Measurements from ENCODE around the gene LTBR.

DNA sequence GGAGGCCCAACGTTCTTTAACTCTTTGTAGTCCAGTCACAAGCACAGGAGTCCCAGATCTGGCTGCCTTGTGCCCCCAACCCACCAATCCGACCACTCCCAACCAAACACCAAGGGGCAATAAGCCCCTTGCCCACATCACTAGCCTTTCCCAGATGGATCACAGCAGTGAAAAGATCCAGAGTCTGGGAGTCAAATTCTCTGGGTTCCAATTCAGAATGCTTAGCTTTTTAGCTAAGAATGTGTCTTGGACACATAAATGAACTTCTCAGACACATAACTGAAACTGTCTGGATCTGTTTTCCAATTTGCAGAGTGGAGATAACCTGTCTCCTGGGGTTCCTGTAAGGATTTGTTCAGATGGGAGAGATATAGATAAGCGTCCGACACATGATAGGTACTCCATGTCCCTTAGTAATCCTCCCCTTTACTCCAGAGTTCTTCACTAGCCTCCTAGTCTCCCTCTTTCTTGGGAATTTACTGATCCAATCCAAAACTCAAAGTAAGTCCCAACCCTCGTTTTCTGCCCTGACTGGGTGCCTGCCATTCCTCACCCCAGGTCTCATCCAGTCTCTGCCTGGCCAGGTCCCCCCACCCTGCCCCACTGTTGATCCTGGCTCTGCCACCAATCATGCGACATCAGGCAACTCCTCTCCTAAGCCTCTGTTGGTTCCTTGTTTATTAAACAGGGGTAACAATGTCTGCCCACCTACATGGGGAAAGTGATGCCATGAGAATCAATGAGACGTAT is 41.6 kb upstream of the LTBR start:
- TF ChIP-seq, protein P1, sequence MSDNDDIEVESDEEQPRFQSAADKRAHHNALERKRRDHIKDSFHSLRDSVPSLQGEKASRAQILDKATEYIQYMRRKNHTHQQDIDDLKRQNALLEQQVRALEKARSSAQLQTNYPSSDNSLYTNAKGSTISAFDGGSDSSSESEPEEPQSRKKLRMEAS (IDR thresholded peaks at IDR 0.05), result no peak
- TF ChIP-seq, protein P2, sequence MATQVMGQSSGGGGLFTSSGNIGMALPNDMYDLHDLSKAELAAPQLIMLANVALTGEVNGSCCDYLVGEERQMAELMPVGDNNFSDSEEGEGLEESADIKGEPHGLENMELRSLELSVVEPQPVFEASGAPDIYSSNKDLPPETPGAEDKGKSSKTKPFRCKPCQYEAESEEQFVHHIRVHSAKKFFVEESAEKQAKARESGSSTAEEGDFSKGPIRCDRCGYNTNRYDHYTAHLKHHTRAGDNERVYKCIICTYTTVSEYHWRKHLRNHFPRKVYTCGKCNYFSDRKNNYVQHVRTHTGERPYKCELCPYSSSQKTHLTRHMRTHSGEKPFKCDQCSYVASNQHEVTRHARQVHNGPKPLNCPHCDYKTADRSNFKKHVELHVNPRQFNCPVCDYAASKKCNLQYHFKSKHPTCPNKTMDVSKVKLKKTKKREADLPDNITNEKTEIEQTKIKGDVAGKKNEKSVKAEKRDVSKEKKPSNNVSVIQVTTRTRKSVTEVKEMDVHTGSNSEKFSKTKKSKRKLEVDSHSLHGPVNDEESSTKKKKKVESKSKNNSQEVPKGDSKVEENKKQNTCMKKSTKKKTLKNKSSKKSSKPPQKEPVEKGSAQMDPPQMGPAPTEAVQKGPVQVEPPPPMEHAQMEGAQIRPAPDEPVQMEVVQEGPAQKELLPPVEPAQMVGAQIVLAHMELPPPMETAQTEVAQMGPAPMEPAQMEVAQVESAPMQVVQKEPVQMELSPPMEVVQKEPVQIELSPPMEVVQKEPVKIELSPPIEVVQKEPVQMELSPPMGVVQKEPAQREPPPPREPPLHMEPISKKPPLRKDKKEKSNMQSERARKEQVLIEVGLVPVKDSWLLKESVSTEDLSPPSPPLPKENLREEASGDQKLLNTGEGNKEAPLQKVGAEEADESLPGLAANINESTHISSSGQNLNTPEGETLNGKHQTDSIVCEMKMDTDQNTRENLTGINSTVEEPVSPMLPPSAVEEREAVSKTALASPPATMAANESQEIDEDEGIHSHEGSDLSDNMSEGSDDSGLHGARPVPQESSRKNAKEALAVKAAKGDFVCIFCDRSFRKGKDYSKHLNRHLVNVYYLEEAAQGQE (IDR thresholded peaks at IDR 0.05), result no peak
- TF ChIP-seq, protein P3, sequence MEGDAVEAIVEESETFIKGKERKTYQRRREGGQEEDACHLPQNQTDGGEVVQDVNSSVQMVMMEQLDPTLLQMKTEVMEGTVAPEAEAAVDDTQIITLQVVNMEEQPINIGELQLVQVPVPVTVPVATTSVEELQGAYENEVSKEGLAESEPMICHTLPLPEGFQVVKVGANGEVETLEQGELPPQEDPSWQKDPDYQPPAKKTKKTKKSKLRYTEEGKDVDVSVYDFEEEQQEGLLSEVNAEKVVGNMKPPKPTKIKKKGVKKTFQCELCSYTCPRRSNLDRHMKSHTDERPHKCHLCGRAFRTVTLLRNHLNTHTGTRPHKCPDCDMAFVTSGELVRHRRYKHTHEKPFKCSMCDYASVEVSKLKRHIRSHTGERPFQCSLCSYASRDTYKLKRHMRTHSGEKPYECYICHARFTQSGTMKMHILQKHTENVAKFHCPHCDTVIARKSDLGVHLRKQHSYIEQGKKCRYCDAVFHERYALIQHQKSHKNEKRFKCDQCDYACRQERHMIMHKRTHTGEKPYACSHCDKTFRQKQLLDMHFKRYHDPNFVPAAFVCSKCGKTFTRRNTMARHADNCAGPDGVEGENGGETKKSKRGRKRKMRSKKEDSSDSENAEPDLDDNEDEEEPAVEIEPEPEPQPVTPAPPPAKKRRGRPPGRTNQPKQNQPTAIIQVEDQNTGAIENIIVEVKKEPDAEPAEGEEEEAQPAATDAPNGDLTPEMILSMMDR (IDR thresholded peaks at IDR 0.05; ENCODE audit: low read depth, low read length, missing input control), result no peak
- TF ChIP-seq TAF1 (conservative IDR thresholded peaks at IDR 0.05) (no peak), SP1 (IDR thresholded peaks at IDR 0.05) (no peak), GABPA (IDR thresholded peaks at IDR 0.05 in 1 of 2, conservative IDR thresholded peaks at IDR 0.05 in 1 of 2) (no peak), YY1 (IDR thresholded peaks at IDR 0.05) (peak; percentile 3), HNF4G (IDR thresholded peaks at IDR 0.05) (no peak), RXRA (IDR thresholded peaks at IDR 0.05) (no peak), JUND (IDR thresholded peaks at IDR 0.05) (no peak), RAD21 (IDR thresholded peaks at IDR 0.05) (no peak)
- TF ChIP-seq, protein P4, sequence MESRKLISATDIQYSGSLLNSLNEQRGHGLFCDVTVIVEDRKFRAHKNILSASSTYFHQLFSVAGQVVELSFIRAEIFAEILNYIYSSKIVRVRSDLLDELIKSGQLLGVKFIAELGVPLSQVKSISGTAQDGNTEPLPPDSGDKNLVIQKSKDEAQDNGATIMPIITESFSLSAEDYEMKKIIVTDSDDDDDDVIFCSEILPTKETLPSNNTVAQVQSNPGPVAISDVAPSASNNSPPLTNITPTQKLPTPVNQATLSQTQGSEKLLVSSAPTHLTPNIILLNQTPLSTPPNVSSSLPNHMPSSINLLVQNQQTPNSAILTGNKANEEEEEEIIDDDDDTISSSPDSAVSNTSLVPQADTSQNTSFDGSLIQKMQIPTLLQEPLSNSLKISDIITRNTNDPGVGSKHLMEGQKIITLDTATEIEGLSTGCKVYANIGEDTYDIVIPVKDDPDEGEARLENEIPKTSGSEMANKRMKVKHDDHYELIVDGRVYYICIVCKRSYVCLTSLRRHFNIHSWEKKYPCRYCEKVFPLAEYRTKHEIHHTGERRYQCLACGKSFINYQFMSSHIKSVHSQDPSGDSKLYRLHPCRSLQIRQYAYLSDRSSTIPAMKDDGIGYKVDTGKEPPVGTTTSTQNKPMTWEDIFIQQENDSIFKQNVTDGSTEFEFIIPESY (IDR thresholded peaks at IDR 0.05), result no peak
- TF ChIP-seq, protein P5, sequence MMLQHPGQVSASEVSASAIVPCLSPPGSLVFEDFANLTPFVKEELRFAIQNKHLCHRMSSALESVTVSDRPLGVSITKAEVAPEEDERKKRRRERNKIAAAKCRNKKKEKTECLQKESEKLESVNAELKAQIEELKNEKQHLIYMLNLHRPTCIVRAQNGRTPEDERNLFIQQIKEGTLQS (IDR thresholded peaks at IDR 0.05), result no peak
